Measurements from ENCODE around the gene S100A6.

S100A6 gene

DNA sequence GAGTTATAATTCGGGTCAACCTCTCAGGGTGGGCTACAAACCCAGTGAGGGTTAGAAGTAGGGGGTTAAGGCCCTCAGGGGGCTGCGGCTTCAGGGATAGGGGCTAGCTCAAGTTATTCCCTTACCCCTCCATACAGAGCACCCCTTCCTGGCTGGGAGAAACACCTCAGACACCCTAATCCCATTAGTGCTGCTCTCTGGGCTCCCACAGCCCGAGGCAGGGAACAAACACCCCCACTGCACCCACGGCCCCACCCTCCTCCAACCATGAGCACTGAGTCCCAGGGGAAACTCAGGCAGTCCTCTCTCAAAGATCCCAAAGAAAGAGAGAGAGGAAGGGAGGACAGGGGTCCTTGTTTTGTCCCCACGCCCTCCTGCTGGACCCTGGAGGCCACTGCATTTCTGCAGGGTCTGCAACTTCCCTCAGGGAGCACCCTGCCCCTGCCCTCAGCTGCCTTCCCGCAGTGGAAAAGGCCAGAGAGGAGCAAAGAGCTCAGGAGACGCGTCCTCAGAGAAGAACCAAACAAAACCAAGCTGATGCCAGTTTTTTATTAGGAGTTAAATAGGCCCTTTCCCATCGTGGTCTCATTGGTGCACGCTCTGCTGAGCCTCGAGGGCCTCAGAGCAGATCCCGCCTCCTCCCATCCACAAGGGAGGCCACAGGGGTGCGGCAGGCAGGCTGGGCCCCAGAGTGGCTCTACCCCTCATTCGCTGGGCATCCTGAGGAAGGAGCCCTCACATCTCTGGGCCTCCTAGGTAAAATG lies 11.2 kb upstream of the S100A6 start:
- H3K9me2 ChIP-seq (replicated peaks; ENCODE audit: control insufficient read depth, low read length): no peaks in the 10 kb centered on the region
- H3K4me3 ChIP-seq (ENCODE audit: low read length): no peak overlapping the region
- no peak overlapping the region for H3K4me2 ChIP-seq (ENCODE audit: low read length)
- no peaks in the 10 kb centered on the region for H3K9me3 ChIP-seq (ENCODE audit: control insufficient read depth, insufficient read depth, low read length)
- no peaks in the 10 kb centered on the region for H3F3A ChIP-seq (ENCODE audit: control insufficient read depth, insufficient read depth)
- peaks cover 12% of the 10 kb centered on the region for H3K4me1 ChIP-seq (ENCODE audit: control insufficient read depth, low read length)
- peaks cover 41% of the 10 kb centered on the region for H3K27me3 ChIP-seq (ENCODE audit: control insufficient read depth, low read length)
- H4K20me1 ChIP-seq (ENCODE audit: control insufficient read depth, insufficient read depth, low read depth, low read length): no peaks in the 10 kb centered on the region
- no peak overlapping the region for H3K27ac ChIP-seq (ENCODE audit: low read depth, low read length)
- no peaks in the 10 kb centered on the region for H3K79me2 ChIP-seq (ENCODE audit: control insufficient read depth, low read length)
- no peaks in the 10 kb centered on the region for H3K36me3 ChIP-seq (ENCODE audit: control insufficient read depth, low read length)
- TF ChIP-seq, protein P1, sequence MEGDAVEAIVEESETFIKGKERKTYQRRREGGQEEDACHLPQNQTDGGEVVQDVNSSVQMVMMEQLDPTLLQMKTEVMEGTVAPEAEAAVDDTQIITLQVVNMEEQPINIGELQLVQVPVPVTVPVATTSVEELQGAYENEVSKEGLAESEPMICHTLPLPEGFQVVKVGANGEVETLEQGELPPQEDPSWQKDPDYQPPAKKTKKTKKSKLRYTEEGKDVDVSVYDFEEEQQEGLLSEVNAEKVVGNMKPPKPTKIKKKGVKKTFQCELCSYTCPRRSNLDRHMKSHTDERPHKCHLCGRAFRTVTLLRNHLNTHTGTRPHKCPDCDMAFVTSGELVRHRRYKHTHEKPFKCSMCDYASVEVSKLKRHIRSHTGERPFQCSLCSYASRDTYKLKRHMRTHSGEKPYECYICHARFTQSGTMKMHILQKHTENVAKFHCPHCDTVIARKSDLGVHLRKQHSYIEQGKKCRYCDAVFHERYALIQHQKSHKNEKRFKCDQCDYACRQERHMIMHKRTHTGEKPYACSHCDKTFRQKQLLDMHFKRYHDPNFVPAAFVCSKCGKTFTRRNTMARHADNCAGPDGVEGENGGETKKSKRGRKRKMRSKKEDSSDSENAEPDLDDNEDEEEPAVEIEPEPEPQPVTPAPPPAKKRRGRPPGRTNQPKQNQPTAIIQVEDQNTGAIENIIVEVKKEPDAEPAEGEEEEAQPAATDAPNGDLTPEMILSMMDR (IDR thresholded peaks at IDR 0.05; ENCODE audit: low read depth, low read length, poor library complexity, severe bottlenecking): no peak
- no peak for TF ChIP-seq EZH2phosphoT487 (IDR thresholded peaks at IDR 0.05; ENCODE audit: borderline replicate concordance, low read length)

DNA sequence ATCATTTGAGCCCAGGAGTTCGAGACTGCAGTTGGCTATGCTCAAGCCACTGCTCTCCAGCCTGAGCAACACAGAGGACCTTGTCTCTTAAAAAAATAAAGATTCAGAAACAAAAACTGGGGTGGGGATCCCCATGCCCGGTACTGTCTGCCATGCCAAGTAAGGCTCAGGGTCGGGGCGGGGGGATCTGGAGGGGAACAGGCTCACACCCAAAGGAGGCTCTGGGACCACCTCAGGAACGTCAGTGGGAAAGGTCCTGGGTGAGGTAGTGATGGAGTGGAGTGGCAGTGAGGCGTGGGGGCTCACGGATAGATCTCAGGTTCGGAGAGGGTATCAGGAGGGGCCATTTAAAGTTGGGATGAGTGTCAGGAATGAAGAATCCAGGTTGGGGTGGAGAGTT lies 10.6 kb upstream of the S100A6 start:
- no peaks in the 10 kb centered on the region for H3K9me3 ChIP-seq (ENCODE audit: control insufficient read depth, insufficient read depth, low read length)
- H3K4me2 ChIP-seq (ENCODE audit: low read length): no peak overlapping the region
- H3K9me2 ChIP-seq (replicated peaks; ENCODE audit: control insufficient read depth, low read length): no peaks in the 10 kb centered on the region
- H3F3A ChIP-seq (ENCODE audit: control insufficient read depth, insufficient read depth): no peaks in the 10 kb centered on the region
- peaks cover 12% of the 10 kb centered on the region for H3K4me1 ChIP-seq (ENCODE audit: control insufficient read depth, low read length)
- TF ChIP-seq EZH2phosphoT487 (IDR thresholded peaks at IDR 0.05; ENCODE audit: borderline replicate concordance, low read length): no peak
- TF ChIP-seq, protein P1 (IDR thresholded peaks at IDR 0.05; ENCODE audit: low read depth, low read length, poor library complexity, severe bottlenecking): no peak
- peaks cover 41% of the 10 kb centered on the region for H3K27me3 ChIP-seq (ENCODE audit: control insufficient read depth, low read length)
- no peaks in the 10 kb centered on the region for H3K79me2 ChIP-seq (ENCODE audit: control insufficient read depth, low read length)
- no peak overlapping the region for H3K27ac ChIP-seq (ENCODE audit: low read depth, low read length)
- H4K20me1 ChIP-seq (ENCODE audit: control insufficient read depth, insufficient read depth, low read depth, low read length): no peaks in the 10 kb centered on the region
- H3K36me3 ChIP-seq (ENCODE audit: control insufficient read depth, low read length): no peaks in the 10 kb centered on the region
- H3K4me3 ChIP-seq (ENCODE audit: low read length): no peak overlapping the region

- Histone ChIP-seq H3K36me3 (ENCODE audit: control insufficient read depth, low read length) (no peaks in the 10 kb centered on the region), H4K20me1 (ENCODE audit: control insufficient read depth, insufficient read depth, low read depth, low read length) (no peaks in the 10 kb centered on the region), H3K27me3 (ENCODE audit: control insufficient read depth, low read length) (peaks cover 38% of the 10 kb centered on the region), H3K4me3 (ENCODE audit: low read length) (no peak within 1 kb of the TSS), H3K27ac (ENCODE audit: low read depth, low read length) (no peak within 1 kb of the TSS), H3K9me3 (ENCODE audit: control insufficient read depth, insufficient read depth, low read length) (no peaks in the 10 kb centered on the region), H3F3A (ENCODE audit: control insufficient read depth, insufficient read depth) (no peaks in the 10 kb centered on the region), H3K9me2 (replicated peaks; ENCODE audit: control insufficient read depth, low read length) (no peaks in the 10 kb centered on the region), H3K79me2 (ENCODE audit: control insufficient read depth, low read length) (no peaks in the 10 kb centered on the region), H3K4me2 (ENCODE audit: low read length) (no peak within 1 kb of the TSS), H3K4me1 (ENCODE audit: control insufficient read depth, low read length) (peaks cover 12% of the 10 kb centered on the region)
- no peak for TF ChIP-seq EZH2phosphoT487 (IDR thresholded peaks at IDR 0.05; ENCODE audit: borderline replicate concordance, low read length)
- TF ChIP-seq, protein P1 (IDR thresholded peaks at IDR 0.05; ENCODE audit: low read depth, low read length, poor library complexity, severe bottlenecking): no peak
Measured at GRCh38 chr1:153545067-153546055, 9.6 kb upstream of the S100A6 start, which contains the start of gene S100A4. Gene S100A4, minus strand, starts transcription at chr1:153545806. Its CDS starts 1,012 bp downstream, at chr1:153544794.

Data from DOHH2 (cell line).